ENCODE results near the gene RASGEF1C. TPM values are rescaled to one million over a fixed set of nuclear protein-coding genes. Genes with fewer than 3 reads are reported as not detected.

Gene RASGEF1C
- total RNA-seq, 1 donor from 2014 or later, result 0.26 TPM

GRCh38 chr5:180166176-180166575 lies 42.8 kb downstream of the RASGEF1C start:
- TF ChIP-seq CTCF (IDR thresholded peaks at IDR 0.05) (no peak), EZH2 (IDR thresholded peaks at IDR 0.05) (no peak)
- DNase-seq (ENCODE audit: low spot score), result no peak
- Histone ChIP-seq H2AFZ (replicated peaks) (no peak overlapping the region), H3K4me1 (peaks cover 16% of the 10 kb centered on the region), H3K9ac (no peak overlapping the region), H3K79me2 (ENCODE audit: low read depth) (no peaks in the 10 kb centered on the region), H3F3A (ENCODE audit: low read depth) (no peaks in the 10 kb centered on the region), H4K20me1 (ENCODE audit: low read depth) (no peaks in the 10 kb centered on the region), H3K27ac (no peak overlapping the region), H3K9me3 (ENCODE audit: low read depth) (no peaks in the 10 kb centered on the region), H3K27me3 (no peaks in the 10 kb centered on the region), H3K4me3 (no peak overlapping the region), H3K4me2 (no peak overlapping the region), H3K36me3 (no peaks in the 10 kb centered on the region)
- Mint-ChIP-seq H3K36me3 (no peaks in the 10 kb centered on the region), H3K4me3 (no peak overlapping the region), H3K27me3 (ENCODE audit: insufficient read depth, low read depth) (peaks cover 2% of the 10 kb centered on the region), H3K9me3 (peaks cover 4% of the 10 kb centered on the region), H3K4me1 (peaks cover 14% of the 10 kb centered on the region), H3K27ac (no peak overlapping the region)

DNA sequence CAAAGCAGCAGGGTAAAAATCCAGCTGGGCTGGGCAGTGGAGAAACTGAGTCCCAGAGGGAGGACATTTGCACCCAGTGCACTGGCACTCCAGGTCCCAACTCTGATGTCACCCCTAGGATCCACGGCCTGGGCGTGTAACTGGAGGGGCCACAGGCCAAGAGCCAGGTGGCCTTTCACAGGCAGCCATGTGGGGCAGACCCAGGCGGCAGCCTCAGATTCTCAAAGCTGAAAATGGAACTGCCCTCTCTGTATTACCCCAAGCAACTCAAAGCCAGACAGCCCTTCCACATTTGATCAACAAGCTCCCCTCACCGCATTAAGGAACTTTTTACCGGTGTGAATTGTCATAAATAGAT lies 46.7 kb downstream of the RASGEF1C start:
- no peaks in the 10 kb centered on the region for H3F3A ChIP-seq (ENCODE audit: low read depth)
- Mint-ChIP-seq H3K4me3 (no peak overlapping the region), H3K27me3 (ENCODE audit: insufficient read depth, low read depth) (peaks cover 5% of the 10 kb centered on the region), H3K36me3 (no peaks in the 10 kb centered on the region), H3K27ac (no peak overlapping the region), H3K9me3 (peaks cover 4% of the 10 kb centered on the region), H3K4me1 (no peaks in the 10 kb centered on the region)
- H3K9me3 ChIP-seq (ENCODE audit: low read depth), result no peaks in the 10 kb centered on the region
- no peak overlapping the region for H2AFZ ChIP-seq (replicated peaks)
- no peak overlapping the region for H3K27ac ChIP-seq
- DNase-seq (ENCODE audit: low spot score), result no peak
- no peaks in the 10 kb centered on the region for H3K27me3 ChIP-seq
- no peak overlapping the region for H3K4me3 ChIP-seq
- H3K4me1 ChIP-seq, result no peaks in the 10 kb centered on the region
- H3K4me2 ChIP-seq, result no peak overlapping the region
- H4K20me1 ChIP-seq (ENCODE audit: low read depth), result no peaks in the 10 kb centered on the region
- TF ChIP-seq EZH2 (IDR thresholded peaks at IDR 0.05) (no peak), CTCF (IDR thresholded peaks at IDR 0.05) (no peak), EZH2phosphoT487 (IDR thresholded peaks at IDR 0.05) (no peak)
- no peaks in the 10 kb centered on the region for H3K79me2 ChIP-seq (ENCODE audit: low read depth)
- H3K9ac ChIP-seq, result no peak overlapping the region
- H3K36me3 ChIP-seq, result no peaks in the 10 kb centered on the region

- H3K4me3 Mint-ChIP-seq, result no peak overlapping the region
- no peak overlapping the region for H3K27ac Mint-ChIP-seq
- Histone ChIP-seq H4K20me1 (ENCODE audit: low read depth) (no peaks in the 10 kb centered on the region), H3K4me3 (no peak overlapping the region), H3K9me3 (ENCODE audit: low read depth) (no peaks in the 10 kb centered on the region), H3F3A (ENCODE audit: low read depth) (no peaks in the 10 kb centered on the region), H3K79me2 (ENCODE audit: low read depth) (no peaks in the 10 kb centered on the region), H3K9ac (no peak overlapping the region), H2AFZ (replicated peaks) (no peak overlapping the region), H3K4me2 (no peak overlapping the region), H3K27me3 (no peaks in the 10 kb centered on the region), H3K4me1 (no peaks in the 10 kb centered on the region), H3K27ac (no peak overlapping the region), H3K36me3 (no peaks in the 10 kb centered on the region)
- DNase-seq (ENCODE audit: low spot score), result peak; percentile 36
- TF ChIP-seq EZH2 (IDR thresholded peaks at IDR 0.05), result no peak
- TF ChIP-seq EZH2phosphoT487 (IDR thresholded peaks at IDR 0.05), result no peak
- peak; percentile 23 for TF ChIP-seq CTCF (IDR thresholded peaks at IDR 0.05)
- peaks cover 4% of the 10 kb centered on the region for H3K9me3 Mint-ChIP-seq
- H3K36me3 Mint-ChIP-seq, result no peaks in the 10 kb centered on the region
- peaks cover 3% of the 10 kb centered on the region for H3K27me3 Mint-ChIP-seq (ENCODE audit: insufficient read depth, low read depth)
- H3K4me1 Mint-ChIP-seq, result no peaks in the 10 kb centered on the region
Measured at GRCh38 chr5:180161420-180162303, 47.3 kb downstream of the RASGEF1C start.
